ENCODE data around the gene FAF1. TPM values are rescaled to one million over a fixed set of nuclear protein-coding genes. Genes with fewer than 3 reads are reported as not detected.

FAF1 gene
- total and polyA plus RNA-seq, 8 donors, result 20.1 to 144 (median 27.4) TPM

DNA sequence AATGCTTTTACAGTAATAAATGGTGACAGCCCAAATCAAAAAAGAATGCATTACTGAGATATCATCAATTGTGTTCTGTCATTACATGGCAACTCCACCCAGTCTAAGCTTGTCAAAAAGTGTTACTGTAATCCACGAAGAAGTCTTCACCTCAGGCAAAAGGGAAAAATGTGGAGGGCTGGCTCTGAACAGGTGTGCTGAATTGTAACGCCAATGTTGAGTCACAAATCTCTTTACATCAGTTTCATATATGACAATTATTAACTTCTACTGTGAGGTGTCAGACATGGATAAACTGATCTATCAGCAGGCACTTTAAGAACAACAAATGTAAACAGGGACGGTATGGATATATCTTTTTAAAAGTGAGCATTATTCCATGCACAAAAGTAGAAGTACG, 438.4 kb downstream of the FAF1 start:
- no peak for DNase-seq
- H3K36me3 ChIP-seq, result peaks cover 0 to 27% (median 16%) of the 10 kb centered on the region in 4 donors
- TF ChIP-seq EP300 (IDR thresholded peaks at IDR 0.05) (no peak), POLR2AphosphoS5 (IDR thresholded peaks at IDR 0.05) (no peak), POLR2A (IDR thresholded peaks at IDR 0.05) (no peak)
- TF ChIP-seq, protein P1, sequence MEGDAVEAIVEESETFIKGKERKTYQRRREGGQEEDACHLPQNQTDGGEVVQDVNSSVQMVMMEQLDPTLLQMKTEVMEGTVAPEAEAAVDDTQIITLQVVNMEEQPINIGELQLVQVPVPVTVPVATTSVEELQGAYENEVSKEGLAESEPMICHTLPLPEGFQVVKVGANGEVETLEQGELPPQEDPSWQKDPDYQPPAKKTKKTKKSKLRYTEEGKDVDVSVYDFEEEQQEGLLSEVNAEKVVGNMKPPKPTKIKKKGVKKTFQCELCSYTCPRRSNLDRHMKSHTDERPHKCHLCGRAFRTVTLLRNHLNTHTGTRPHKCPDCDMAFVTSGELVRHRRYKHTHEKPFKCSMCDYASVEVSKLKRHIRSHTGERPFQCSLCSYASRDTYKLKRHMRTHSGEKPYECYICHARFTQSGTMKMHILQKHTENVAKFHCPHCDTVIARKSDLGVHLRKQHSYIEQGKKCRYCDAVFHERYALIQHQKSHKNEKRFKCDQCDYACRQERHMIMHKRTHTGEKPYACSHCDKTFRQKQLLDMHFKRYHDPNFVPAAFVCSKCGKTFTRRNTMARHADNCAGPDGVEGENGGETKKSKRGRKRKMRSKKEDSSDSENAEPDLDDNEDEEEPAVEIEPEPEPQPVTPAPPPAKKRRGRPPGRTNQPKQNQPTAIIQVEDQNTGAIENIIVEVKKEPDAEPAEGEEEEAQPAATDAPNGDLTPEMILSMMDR (IDR thresholded peaks at IDR 0.05), result no peak
- 75 to 89% (median 85%) methylated on average over 4 of the region's 4 CpGs for WGBS, 5 donors
- no peak overlapping the region for H3K4me3 ChIP-seq
- H3K27ac ChIP-seq, result no peak overlapping the region
- H3K9me3 ChIP-seq, result peaks cover 0 to 8% (median 4%) of the 10 kb centered on the region in 4 donors
- H3K27me3 ChIP-seq, result no peaks in the 10 kb centered on the region
- no peaks in the 10 kb centered on the region for H3K4me1 ChIP-seq
- intact Hi-C loops (cut with DNase I; ENCODE audit: low total_unique reads), result no loop called here

DNA sequence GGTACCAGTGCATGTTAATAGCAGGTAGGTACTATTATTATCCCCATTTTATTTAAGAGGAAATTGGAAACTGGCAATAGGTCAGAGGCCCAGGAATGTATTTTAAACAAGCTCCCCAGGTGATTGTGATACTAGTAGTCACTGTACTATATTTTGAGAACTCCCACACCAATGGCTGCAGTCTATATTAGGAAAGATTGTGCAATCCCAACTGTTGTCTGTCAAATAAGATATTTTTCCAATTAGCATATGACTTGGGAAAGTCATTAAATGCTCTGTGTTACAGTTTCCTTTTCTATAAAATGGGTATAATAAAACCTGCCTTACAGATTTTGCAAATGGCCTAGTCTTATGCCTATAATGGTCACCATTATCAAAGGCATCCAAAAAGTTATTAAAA, 442.6 kb downstream of the FAF1 start:
- Histone ChIP-seq H3K4me3 (no peak overlapping the region), H3K4me1 (no peaks in the 10 kb centered on the region), H3K27ac (no peak overlapping the region), H3K27me3 (no peaks in the 10 kb centered on the region), H3K36me3 (peaks cover 0 to 35% (median 17%) of the 10 kb centered on the region in 4 donors), H3K9me3 (peaks cover 0 to 10% (median 0%) of the 10 kb centered on the region in 4 donors)
- TF ChIP-seq, protein P1 (IDR thresholded peaks at IDR 0.05), result no peak
- TF ChIP-seq POLR2AphosphoS5 (IDR thresholded peaks at IDR 0.05) (no peak), EP300 (IDR thresholded peaks at IDR 0.05) (no peak), POLR2A (IDR thresholded peaks at IDR 0.05) (no peak)
- intact Hi-C loops (cut with DNase I; ENCODE audit: low total_unique reads), result no loop called here
- no peak for DNase-seq

DNA sequence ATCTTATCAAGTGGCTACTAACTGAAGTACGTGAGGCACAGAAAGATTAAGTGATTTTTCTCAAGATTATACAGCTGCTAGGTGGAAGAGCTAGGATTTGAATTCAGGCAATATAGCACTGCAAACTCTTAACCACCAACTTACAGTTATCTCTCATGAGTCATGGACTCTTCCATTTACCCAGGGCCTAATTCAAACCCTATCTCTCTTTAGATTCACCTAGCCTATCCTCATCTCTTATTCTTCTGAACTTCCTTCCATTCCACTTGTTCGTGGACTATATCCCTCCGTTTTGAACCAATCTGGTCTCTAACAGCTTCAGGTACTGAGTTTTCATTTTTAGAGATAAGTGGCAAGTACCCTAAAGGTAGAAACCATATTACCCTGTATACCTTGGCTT, 444.0 kb downstream of the FAF1 start:
- Histone ChIP-seq H3K27me3 (no peaks in the 10 kb centered on the region), H3K9me3 (peaks cover 0 to 11% (median 0%) of the 10 kb centered on the region in 4 donors), H3K4me3 (no peak overlapping the region), H3K36me3 (peaks cover 0 to 40% (median 20%) of the 10 kb centered on the region in 4 donors), H3K27ac (no peak overlapping the region), H3K4me1 (no peaks in the 10 kb centered on the region)
- intact Hi-C loops (cut with DNase I; ENCODE audit: low total_unique reads), result no loop called here
- TF ChIP-seq, protein P1 (IDR thresholded peaks at IDR 0.05), result no peak
- TF ChIP-seq POLR2A (IDR thresholded peaks at IDR 0.05), result no peak
- TF ChIP-seq EP300 (IDR thresholded peaks at IDR 0.05), result no peak
- TF ChIP-seq POLR2AphosphoS5 (IDR thresholded peaks at IDR 0.05), result no peak
- no peak for DNase-seq
- WGBS, 5 donors, result 87 to 96% (median 88%) methylated on average over 3 of the region's 3 CpGs

DNA sequence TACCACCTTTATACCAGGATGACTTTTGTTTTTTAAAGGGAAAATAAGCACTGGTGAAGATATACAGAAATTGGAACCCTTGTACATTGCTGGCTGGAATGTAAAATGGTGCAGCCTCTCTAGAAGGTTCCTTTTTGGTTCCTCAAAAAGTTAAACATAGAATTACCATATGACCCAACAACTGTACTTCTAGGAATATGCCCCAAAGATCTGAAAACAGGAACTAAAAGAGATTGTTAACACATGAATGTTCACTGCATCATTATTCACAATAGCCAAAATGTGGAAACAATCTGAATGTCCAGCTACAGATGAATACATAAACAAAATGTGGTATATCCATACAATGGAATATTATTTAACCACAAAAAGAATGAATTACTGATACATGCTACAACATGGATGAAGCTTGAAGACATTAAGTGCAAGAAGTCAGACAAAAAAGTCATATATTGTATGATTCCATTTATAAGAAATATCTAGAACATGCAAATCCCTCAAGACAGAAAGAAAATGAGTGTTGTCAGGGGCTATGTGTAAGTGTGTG, 452.0 kb downstream of the FAF1 start:
- intact Hi-C loops (cut with DNase I; ENCODE audit: low total_unique reads), result no loop called here
- no peak for DNase-seq
- TF ChIP-seq, protein P1 (IDR thresholded peaks at IDR 0.05), result no peak
- no peak for TF ChIP-seq POLR2AphosphoS5 (IDR thresholded peaks at IDR 0.05)
- TF ChIP-seq EP300 (IDR thresholded peaks at IDR 0.05), result no peak
- TF ChIP-seq POLR2A (IDR thresholded peaks at IDR 0.05), result no peak

More for the DNA sequence above, 452.0 kb downstream of the FAF1 start:
- Histone ChIP-seq H3K4me1 (no peaks in the 10 kb centered on the region), H3K4me3 (no peak overlapping the region), H3K9me3 (peaks cover 0 to 21% (median 15%) of the 10 kb centered on the region in 4 donors), H3K36me3 (peaks cover 0 to 88% (median 39%) of the 10 kb centered on the region in 4 donors), H3K27me3 (no peaks in the 10 kb centered on the region), H3K27ac (no peak overlapping the region)
